Coronary artery (tissue), 2 donors: Measurements from ENCODE around the gene ADIPOR1.
"Not testable (repeated sequence)": the region's sequence is repeated elsewhere in the genome, so short reads cannot be mapped to it uniquely, and the experiment has no call there.

Experiments used
- DNase-seq: peaks from one replicate; pipeline ENCODE4 v3.0.0-alpha.2; 2017; ENCODE audit warnings: low spot score
- H3K27ac ChIP-seq, 2 donors: fragments of 200-600 bp; sonication (generic); one replicate each; pipeline ENCODE4 v1.5.1; 2016 to 2019
- H3K4me3 ChIP-seq: fragments of 200-600 bp; sonication (generic); 2 replicates; pipeline ENCODE4 v1.5.1; 2016; ENCODE audit warnings: mild to moderate bottlenecking, moderate library complexity
- TF ChIP-seq, protein P1 (sequence below): fragments of 200-600 bp; sonication (generic); IDR thresholded peaks from one replicate; pipeline ENCODE4 v1.5.1; 2019; ENCODE audit warnings: antibody characterized with exemption

ADIPOR1 gene

DNA sequence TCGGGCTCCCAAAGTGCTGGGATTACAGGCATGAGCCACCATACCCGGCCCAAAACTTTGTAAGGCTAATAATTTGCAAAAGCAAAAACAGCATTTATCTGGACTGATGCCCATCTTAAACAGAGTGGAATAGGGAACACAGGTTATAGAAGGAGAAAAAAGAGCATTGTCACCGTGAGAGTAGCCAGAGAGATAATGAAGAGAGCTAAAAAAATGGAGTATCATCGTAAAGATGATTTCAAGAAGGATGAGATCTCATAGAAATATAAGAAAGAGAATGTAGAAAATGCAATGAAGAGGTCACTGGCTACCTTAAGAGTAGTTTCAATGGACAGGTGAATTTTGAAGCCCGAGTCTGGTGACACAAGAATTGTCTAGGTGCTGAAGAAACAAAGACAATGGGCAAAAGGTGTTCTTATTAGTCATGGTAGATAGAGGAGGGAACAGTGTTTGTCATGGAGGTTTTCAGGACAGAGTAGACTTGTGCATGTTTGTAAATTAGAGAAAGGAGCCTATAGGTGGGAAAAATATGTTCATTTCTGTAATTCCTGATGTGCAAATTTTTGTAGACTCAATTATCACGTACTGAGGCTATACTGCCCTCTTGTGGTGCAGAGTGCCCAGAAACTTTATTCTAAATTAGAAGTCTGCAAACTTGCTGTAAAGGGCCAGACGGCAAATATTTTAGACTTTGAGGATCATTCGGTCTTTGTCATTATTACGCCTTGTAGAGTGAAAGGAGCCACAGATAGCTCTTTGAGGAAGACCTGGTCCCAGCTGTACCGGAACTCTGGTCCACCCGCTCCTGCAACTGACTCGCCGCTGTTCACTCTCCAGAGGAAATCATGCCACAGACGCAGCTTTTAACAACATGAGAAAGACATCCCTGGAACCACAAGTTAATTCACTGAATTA lies 41.0 kb upstream of the ADIPOR1 start:
- H3K27ac ChIP-seq, result no peak overlapping the region
- DNase-seq, result no peak
- TF ChIP-seq, protein P1, sequence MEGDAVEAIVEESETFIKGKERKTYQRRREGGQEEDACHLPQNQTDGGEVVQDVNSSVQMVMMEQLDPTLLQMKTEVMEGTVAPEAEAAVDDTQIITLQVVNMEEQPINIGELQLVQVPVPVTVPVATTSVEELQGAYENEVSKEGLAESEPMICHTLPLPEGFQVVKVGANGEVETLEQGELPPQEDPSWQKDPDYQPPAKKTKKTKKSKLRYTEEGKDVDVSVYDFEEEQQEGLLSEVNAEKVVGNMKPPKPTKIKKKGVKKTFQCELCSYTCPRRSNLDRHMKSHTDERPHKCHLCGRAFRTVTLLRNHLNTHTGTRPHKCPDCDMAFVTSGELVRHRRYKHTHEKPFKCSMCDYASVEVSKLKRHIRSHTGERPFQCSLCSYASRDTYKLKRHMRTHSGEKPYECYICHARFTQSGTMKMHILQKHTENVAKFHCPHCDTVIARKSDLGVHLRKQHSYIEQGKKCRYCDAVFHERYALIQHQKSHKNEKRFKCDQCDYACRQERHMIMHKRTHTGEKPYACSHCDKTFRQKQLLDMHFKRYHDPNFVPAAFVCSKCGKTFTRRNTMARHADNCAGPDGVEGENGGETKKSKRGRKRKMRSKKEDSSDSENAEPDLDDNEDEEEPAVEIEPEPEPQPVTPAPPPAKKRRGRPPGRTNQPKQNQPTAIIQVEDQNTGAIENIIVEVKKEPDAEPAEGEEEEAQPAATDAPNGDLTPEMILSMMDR, result peak; percentile 53
- no peak overlapping the region for H3K4me3 ChIP-seq

DNA sequence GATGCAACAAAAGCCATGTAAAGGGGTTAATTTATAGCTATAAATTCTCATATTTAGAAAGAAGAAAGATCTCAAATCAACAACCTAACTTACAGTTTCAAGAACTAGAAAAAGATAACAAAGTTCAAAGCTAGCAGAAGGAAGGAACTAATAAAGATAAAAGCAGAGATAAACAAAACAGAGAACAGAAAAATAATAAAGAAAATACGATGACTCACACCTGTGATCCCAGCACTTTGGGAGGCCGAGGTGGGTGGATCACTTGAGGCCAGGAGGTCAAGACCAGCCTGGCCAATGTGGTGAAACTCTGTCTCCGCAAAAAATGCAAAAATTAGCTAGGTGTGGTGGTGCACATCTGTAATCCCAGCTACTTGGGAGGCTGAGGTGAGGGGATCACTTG lies 36.6 kb upstream of the ADIPOR1 start:
- no peak for DNase-seq
- Histone ChIP-seq H3K27ac (no peak overlapping the region), H3K4me3 (no peak overlapping the region)
- TF ChIP-seq, protein P1, result no peak

DNA sequence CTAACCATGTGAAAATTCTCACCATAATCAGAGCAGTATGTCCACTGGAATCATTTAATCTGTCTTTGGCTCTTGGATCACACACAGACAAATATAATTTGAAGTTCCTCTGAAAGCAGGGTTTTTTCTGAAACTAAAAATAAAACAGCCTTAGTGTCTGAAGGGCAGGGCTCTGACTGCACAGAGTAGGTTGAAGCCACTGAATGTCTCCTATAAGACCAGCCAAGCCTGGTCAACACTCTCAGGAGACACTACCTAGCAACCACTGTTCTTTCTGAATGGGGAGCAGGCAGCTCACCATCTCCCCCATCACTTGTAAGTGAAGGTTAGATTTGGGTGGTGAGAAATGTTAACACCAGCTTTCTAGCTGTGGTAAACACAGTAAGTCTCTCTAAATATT lies 33.0 kb upstream of the ADIPOR1 start:
- TF ChIP-seq, protein P1, result no peak
- no peak for DNase-seq
- Histone ChIP-seq H3K27ac (no peak overlapping the region), H3K4me3 (no peak overlapping the region)

DNA sequence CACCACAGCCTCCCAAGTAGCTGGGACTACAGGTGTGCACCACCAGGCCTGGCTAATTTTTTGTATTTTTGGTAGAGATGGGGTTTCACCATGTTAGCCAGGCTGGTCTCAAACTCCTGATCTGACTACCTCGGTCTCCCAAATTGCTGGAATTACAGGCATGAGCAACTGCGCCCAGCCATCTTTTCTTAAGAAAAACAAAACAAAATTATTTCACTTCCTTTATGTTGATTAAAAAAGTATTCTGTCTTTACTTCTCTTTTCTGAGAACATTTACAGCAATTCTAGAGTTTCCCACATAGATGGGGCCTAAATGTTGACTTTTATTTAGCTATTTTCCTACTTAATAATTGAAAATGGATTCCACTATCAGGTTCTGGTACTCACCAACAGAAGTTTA lies 31.8 kb upstream of the ADIPOR1 start:
- H3K27ac ChIP-seq, result no peak overlapping the region
- H3K4me3 ChIP-seq, result no peak overlapping the region
- TF ChIP-seq, protein P1, result no peak
- DNase-seq, result no peak

DNA sequence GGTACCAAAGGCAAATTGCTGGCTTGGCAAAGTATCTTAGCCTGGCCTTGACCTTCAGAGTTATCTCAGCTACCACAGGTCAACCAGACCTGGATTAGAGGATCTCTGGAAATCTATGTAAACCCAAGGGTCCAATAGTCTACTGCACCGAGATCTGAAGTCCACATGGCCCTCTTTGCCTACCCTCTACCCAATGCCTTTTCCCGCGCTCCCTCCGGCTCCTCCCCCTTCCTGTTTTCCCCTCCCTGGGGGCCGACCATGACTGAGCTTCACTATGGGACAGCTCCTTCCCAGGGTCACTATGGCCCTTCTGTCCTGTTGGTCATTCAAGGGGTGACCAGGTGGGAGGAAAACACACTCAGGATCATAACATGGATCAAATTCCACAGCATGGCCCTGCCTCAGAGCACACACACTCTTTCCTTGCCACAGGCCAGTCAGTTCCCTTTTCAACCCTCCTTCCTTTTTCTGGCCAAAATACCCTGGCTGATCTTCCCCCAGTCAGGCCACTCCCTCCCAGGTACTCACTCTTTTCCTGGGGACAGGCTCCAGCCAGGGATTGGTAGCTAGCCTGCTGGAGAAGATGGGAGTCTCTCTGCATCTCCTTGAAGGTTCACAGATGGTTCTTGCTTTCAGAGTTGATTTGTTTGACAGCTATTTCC lies 29.9 kb upstream of the ADIPOR1 start:
- no peak overlapping the region for H3K27ac ChIP-seq
- H3K4me3 ChIP-seq, result no peak overlapping the region
- DNase-seq, result no peak
- TF ChIP-seq, protein P1, result no peak

DNA sequence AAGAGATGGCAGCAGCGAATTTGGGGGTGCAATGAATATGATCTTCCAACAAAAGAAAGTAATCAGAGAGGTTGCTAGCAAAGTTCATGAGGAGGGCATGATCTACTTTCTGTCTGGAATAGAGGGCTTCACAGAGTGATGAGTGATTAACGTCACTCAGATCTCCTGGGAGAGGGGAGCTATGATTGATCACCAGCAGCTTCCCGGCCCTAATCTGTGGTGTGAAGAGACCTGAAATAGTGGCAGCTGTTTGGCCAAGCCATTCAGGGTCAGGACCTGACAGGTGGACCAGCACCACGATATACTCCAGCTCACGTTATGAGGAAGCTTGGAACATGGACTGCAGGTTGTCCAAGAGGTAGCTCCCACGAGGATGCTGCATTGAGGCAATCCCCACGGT lies 29.1 kb upstream of the ADIPOR1 start:
- H3K27ac ChIP-seq, result no peak overlapping the region
- no peak for DNase-seq
- TF ChIP-seq, protein P1, result no peak
- H3K4me3 ChIP-seq, result no peak overlapping the region

DNA sequence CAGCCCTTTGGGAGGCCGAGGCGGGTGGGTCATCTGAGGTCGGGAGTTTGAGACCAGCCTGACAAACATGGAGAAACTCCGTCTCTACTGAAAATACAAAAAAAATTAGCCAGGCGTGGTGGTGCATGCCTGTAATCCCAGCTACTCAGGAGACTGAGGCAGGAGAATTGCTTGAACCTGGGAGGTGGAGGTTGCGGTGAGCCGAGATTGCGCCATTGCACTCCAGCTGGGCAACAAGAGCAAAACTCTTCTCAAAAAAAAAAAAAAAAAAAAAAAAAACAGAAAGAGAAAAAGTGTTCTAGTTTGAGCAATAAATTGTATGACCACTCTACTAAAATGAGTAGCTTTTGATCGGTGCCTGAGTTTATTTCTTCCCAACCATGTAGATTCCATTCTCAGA lies 28.0 kb upstream of the ADIPOR1 start:
- not testable (repeated sequence) for DNase-seq, H3K27ac ChIP-seq, H3K4me3 ChIP-seq
